ENCODE data around the gene FSTL5. TPM values are rescaled to one million over a fixed set of nuclear protein-coding genes. Genes with fewer than 3 reads are reported as not detected.

The FSTL5 gene
- total RNA-seq, 4 donors from 2014 or later: 0.33 to 0.52 (median 0.40) TPM

DNA sequence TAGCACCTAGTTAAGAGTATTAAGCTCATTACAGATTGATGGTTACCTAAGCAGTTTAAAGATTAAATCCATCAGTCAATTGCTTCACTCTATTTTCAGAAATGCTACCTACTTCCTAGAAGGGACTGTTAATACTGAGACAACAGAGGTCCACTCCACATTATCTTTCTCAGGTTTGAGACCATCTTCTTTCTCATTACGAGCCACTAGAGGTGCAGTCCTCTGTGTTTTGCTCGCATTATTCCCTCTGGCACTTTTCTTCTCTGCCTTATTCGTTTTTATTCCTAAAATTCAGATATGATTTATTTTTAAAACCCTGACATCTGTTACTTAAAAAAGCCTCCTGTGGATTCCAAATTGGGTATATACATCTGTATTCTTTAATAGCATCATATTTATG is 459.1 kb downstream of the FSTL5 start:
- intact Hi-C loops (cut with DNase I): no loop called here
- DNase-seq (ENCODE audit: extremely low spot score): no peak
- 23% methylated on average over 3 of the region's 3 CpGs for WGBS

DNA sequence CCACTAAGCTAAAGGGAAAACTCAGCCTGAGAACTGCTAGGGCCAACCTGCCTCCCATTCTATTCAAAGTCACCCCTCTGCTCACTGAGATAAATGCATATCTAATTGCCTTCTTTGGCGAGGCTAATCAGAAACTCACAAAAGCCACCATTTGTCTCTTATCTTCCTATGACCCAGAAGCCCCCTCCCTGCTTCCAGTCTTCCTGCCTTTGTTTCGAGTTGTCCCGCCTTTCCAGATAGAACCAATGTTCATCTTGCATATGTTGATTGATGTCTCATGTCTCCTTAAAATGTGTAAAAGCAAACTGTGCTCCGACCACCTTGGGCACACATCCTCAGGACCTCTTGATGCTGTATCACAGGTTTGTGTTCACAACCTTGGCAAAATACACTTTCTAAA is 459.8 kb downstream of the FSTL5 start:
- DNase-seq (ENCODE audit: extremely low spot score): no peak
- intact Hi-C loops (cut with DNase I): no loop called here
- Histone ChIP-seq H3K4me3 (no peak overlapping the region), H3K27me3 (no peaks in the 10 kb centered on the region), H3K9me3 (no peaks in the 10 kb centered on the region), H3K27ac (replicated peaks in 1 of 4) (no peak overlapping the region), H3K36me3 (no peaks in the 10 kb centered on the region), H3K4me1 (no peaks in the 10 kb centered on the region)
- no peak for TF ChIP-seq EP300 (IDR thresholded peaks at IDR 0.05)
- TF ChIP-seq, protein P1, sequence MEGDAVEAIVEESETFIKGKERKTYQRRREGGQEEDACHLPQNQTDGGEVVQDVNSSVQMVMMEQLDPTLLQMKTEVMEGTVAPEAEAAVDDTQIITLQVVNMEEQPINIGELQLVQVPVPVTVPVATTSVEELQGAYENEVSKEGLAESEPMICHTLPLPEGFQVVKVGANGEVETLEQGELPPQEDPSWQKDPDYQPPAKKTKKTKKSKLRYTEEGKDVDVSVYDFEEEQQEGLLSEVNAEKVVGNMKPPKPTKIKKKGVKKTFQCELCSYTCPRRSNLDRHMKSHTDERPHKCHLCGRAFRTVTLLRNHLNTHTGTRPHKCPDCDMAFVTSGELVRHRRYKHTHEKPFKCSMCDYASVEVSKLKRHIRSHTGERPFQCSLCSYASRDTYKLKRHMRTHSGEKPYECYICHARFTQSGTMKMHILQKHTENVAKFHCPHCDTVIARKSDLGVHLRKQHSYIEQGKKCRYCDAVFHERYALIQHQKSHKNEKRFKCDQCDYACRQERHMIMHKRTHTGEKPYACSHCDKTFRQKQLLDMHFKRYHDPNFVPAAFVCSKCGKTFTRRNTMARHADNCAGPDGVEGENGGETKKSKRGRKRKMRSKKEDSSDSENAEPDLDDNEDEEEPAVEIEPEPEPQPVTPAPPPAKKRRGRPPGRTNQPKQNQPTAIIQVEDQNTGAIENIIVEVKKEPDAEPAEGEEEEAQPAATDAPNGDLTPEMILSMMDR (IDR thresholded peaks at IDR 0.05): no peak
- TF ChIP-seq POLR2A (IDR thresholded peaks at IDR 0.05; ENCODE audit: low read depth): no peak
- no peak for TF ChIP-seq POLR2AphosphoS5 (IDR thresholded peaks at IDR 0.05)
- WGBS: 77% methylated on average over 4 of the region's 4 CpGs

More for the DNA sequence above, 459.1 kb downstream of the FSTL5 start:
- Histone ChIP-seq H3K9me3 (no peaks in the 10 kb centered on the region), H3K27me3 (no peaks in the 10 kb centered on the region), H3K27ac (replicated peaks in 1 of 4) (no peak overlapping the region), H3K4me1 (no peaks in the 10 kb centered on the region), H3K36me3 (no peaks in the 10 kb centered on the region), H3K4me3 (no peak overlapping the region)
- TF ChIP-seq POLR2A (IDR thresholded peaks at IDR 0.05; ENCODE audit: low read depth) (no peak), EP300 (IDR thresholded peaks at IDR 0.05) (no peak), POLR2AphosphoS5 (IDR thresholded peaks at IDR 0.05) (no peak)
- TF ChIP-seq, protein P1 (IDR thresholded peaks at IDR 0.05): no peak

DNA sequence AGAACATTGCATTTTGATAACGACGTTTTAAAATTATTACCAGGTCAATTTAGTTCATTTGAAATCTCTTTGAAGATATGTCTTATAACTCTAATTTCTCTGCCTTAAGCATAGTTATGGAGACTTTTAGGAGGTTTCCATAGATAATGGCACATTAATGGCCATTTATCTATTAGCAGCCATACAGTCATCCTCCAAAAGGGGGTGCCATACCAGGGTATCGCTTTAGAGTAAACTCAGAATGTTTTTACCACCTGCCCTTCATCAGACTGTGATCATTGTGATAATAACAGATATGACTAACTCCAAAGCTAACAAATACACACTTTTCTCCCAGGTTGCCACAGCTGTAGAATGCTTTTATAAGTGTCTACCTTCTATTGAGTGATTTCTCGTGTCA is 461.5 kb downstream of the FSTL5 start:
- Histone ChIP-seq H3K4me3 (no peak overlapping the region), H3K9me3 (no peaks in the 10 kb centered on the region), H3K27ac (replicated peaks in 1 of 4) (no peak overlapping the region), H3K36me3 (no peaks in the 10 kb centered on the region), H3K27me3 (no peaks in the 10 kb centered on the region), H3K4me1 (no peaks in the 10 kb centered on the region)
- intact Hi-C loops (cut with DNase I): no loop called here
- WGBS: 81% methylated on average over 4 of the region's 4 CpGs
- no peak for DNase-seq (ENCODE audit: extremely low spot score)
- no peak for TF ChIP-seq POLR2AphosphoS5 (IDR thresholded peaks at IDR 0.05)

DNA sequence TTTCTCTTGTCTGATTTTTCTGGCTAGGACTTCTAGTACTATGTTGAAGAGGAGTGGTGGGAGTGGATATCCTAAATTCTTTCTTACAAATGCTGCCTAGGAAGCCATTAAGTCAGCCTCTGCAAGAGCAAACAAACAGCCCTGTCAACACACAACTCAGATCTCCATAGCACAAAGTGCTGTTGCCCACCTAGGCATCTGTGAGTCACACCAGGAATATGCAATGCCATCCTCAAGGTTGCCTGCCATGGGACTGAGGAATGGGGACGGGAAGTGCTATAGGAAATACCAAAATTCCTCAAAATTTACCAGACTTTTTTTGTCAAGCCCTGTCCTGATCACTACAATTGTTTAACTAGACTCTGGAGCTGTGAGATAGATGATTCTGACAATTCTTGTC is 466.9 kb downstream of the FSTL5 start:
- intact Hi-C loops (cut with DNase I): no loop called here
- no peak for DNase-seq (ENCODE audit: extremely low spot score)
- TF ChIP-seq EP300 (IDR thresholded peaks at IDR 0.05) (no peak), POLR2AphosphoS5 (IDR thresholded peaks at IDR 0.05) (no peak), POLR2A (IDR thresholded peaks at IDR 0.05; ENCODE audit: low read depth) (no peak)
- TF ChIP-seq, protein P1 (IDR thresholded peaks at IDR 0.05): no peak
- Histone ChIP-seq H3K36me3 (no peaks in the 10 kb centered on the region), H3K4me3 (no peak overlapping the region), H3K9me3 (no peaks in the 10 kb centered on the region), H3K27me3 (no peaks in the 10 kb centered on the region), H3K27ac (replicated peaks in 1 of 4) (no peak overlapping the region), H3K4me1 (no peaks in the 10 kb centered on the region)
- 77% methylated on average over 1 of the region's 1 CpG for WGBS

DNA sequence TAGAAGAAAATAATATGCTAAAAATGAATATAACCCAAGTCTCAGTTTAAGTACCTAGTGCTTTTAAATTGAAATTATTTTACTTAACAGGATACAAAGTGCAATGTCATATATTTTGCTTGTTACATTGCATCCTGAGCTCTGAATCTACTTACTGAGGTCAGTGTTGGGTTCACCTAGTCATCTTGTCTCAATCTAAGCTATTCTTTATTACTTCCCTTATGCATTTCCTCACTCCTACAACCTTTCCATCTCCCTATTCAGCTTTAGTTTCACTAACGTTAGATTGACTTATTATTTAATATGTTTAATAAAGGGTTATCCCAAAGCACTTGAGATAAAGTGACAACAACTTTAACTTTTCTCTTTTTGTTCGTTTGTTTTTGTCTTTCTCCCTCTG is 483.7 kb downstream of the FSTL5 start:
- Histone ChIP-seq H3K27ac (replicated peaks in 1 of 4) (no peak overlapping the region), H3K36me3 (no peaks in the 10 kb centered on the region), H3K4me3 (no peak overlapping the region), H3K27me3 (no peaks in the 10 kb centered on the region), H3K4me1 (no peaks in the 10 kb centered on the region), H3K9me3 (no peaks in the 10 kb centered on the region)
- 34% methylated on average over 2 of the region's 2 CpGs for WGBS
- TF ChIP-seq POLR2AphosphoS5 (IDR thresholded peaks at IDR 0.05) (no peak), EP300 (IDR thresholded peaks at IDR 0.05) (no peak), POLR2A (IDR thresholded peaks at IDR 0.05; ENCODE audit: low read depth) (no peak)
- TF ChIP-seq, protein P1 (IDR thresholded peaks at IDR 0.05): no peak
- DNase-seq (ENCODE audit: extremely low spot score): no peak
- intact Hi-C loops (cut with DNase I): no loop called here
